ENCODE results near the gene CCL27. TPM values are rescaled to one million over a fixed set of nuclear protein-coding genes. Genes with fewer than 3 reads are reported as not detected.
A peak's percentile ranks its signal among the peaks of the same experiment; 100 is the strongest.

Gene CCL27
- total RNA-seq, 2 experiments from 2014 or later, result 0.69 TPM; not detected in 1

DNA sequence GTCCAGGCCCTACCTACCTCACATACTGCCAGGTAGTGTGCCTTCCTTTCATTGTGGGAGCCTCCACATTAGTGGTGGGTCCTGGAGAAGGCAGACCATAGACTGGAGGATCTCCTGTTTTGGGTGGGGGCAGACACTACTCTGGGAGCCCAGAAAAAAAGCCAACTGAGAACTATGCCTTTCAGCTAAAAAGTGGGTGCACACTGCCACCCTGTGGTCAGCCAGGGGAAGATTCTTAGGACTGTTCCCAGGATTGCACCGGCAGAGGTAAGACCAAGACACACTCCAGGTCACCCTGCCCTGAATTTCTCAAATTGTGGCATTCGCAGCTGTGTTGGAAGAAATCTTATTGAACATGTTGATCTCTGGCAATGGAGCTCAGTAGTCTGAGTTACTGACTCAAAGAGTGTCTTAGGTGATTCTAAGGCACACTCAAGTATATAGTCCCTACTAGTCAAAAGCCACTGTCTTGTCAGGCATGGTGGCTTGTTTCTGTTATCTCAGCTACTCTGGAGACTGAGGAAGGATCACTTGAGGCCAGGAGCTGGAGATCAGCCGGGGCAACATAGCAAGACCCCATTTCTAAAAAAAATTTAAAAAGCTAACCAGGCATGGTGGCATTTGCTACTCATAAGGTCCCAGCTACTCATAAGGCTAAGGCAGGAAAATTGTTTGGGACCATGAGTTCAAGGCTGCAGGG lies 28.5 kb downstream of the CCL27 start:
- peak; percentile 85 for DNase-seq
- Mint-ChIP-seq H3K36me3 (ENCODE audit: low read depth) (peaks cover 13% of the 10 kb centered on the region), H3K27ac (no peak overlapping the region), H3K4me3 (no peak overlapping the region), H3K9me3 (no peaks in the 10 kb centered on the region), H3K4me1 (ENCODE audit: low read depth) (peaks cover 43% of the 10 kb centered on the region), H3K27me3 (ENCODE audit: low read depth) (peaks cover 16% of the 10 kb centered on the region)
- intact Hi-C loops (cut with micrococcal nuclease), result loop anchor here (1.0 to 10.0 kb wide), 5 partner anchors 14 to 589 kb away; partner anchors contain the start of genes DCAF12, DCTN3, RPP25L and UBAP2
- CTCF ChIA-PET, result interaction anchor here (0.6 to 6.9 kb wide), 22 partner anchors 9 to 306 kb away, joined by 3 to 123 read pairs (median 8); partner anchors contain the start of genes CCL27, DCTN3, GALT and IL11RA

DNA sequence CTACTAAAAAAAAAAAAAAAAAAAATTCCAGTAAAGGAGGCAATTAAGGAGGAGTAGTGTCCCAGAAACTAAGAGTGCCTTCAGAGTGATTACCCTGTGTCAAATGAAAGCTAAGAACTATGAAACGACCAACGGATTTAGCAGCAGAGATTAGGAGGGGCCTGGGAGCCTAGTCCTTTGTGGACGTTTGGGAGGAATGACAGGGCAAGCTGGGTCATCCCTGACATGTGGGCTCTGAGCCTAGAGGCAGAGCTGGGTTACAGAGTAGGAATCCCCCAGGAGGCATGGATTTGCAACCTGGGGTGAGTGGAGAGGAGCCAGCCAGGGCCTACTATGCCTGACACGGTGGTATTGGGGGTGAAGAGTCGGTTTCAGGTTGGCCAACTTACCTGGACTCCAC lies 29.3 kb downstream of the CCL27 start:
- no peak for DNase-seq
- Mint-ChIP-seq H3K36me3 (ENCODE audit: low read depth) (peaks cover 13% of the 10 kb centered on the region), H3K4me3 (no peak overlapping the region), H3K9me3 (no peaks in the 10 kb centered on the region), H3K4me1 (ENCODE audit: low read depth) (peaks cover 39% of the 10 kb centered on the region), H3K27me3 (ENCODE audit: low read depth) (peaks cover 21% of the 10 kb centered on the region), H3K27ac (no peak overlapping the region)
- CTCF ChIA-PET, result interaction anchor here (0.6 to 6.9 kb wide), 11 partner anchors 8 to 429 kb away, joined by 3 to 123 read pairs (median 19); partner anchors contain the start of genes CCL27, DCTN3, GALT and RPP25L
- intact Hi-C loops (cut with micrococcal nuclease), result loop anchor here (10.0 kb wide), 2 partner anchors 508 to 588 kb away; partner anchors contain the start of genes DCAF12 and UBAP2

DNA sequence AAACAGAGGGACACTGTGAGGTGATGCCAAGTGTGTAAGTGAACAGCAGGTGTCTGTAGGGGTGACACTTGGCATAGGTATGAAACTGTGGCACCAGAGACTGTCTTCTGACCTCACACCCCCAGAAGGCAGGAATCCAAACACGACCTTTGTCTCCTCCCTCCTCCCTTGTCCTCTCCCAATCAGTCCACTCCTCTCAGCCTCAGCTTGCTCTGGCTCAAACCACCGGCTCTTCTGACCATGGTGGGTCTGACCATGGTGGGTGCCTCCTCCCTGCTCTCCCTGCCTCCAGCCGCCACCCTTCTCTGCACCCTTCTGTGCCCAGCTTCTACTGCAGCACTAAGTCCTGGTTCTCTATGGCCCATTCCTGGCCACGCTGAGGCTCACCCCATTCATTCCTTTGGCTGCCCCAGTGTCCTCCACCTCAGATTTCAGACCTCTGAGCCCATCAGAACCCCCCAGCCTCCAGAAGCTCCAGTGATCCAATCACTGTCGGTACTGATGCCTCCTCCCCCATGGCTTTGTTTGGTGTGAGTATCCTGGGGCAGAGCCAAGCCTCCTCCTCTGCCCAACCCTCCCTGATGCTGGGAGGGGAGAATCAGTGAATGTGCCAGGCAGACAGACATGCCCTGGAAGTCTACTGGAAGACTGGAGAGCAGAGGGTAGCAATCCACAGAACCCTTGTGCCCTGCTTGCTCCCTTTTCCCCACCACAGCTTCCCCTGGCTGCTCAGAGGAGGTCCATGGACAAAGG lies 31.9 kb downstream of the CCL27 start:
- CTCF ChIA-PET, result interaction anchor here (1.3 to 6.9 kb wide), 4 partner anchors 7 to 40 kb away, joined by 3 to 62 read pairs (median 4); partner anchors contain the start of genes DCTN3 and SIGMAR1
- Mint-ChIP-seq H3K27ac (no peak overlapping the region), H3K36me3 (ENCODE audit: low read depth) (peaks cover 7% of the 10 kb centered on the region), H3K4me3 (no peak overlapping the region), H3K27me3 (ENCODE audit: low read depth) (peaks cover 45% of the 10 kb centered on the region), H3K4me1 (ENCODE audit: low read depth) (peaks cover 28% of the 10 kb centered on the region), H3K9me3 (no peaks in the 10 kb centered on the region)
- DNase-seq, result no peak
- intact Hi-C loops (cut with micrococcal nuclease), result loop anchor here (10.0 kb wide), 2 partner anchors 506 to 586 kb away; partner anchors contain the start of genes DCAF12 and UBAP2

DNA sequence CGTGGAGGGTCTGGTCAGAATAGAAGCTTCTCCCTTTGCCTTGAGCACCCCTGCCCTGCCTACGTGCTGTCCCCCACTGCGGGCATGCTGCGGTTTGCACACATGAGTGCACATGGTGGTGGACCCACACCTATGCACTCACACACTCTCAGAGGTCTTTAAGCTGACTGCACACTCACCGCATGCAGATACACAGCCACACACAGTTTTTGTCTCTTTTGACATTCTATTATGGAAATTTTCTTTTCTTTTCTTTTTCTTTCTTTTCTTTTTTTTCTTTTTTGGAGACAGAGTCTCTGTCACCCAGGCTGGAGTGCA lies 33.0 kb downstream of the CCL27 start:
- H3K4me1 Mint-ChIP-seq (ENCODE audit: low read depth), result peaks cover 17% of the 10 kb centered on the region
- H3K9me3 Mint-ChIP-seq, result no peaks in the 10 kb centered on the region
- intact Hi-C loops (cut with micrococcal nuclease), result no loop called here
- CTCF ChIA-PET, result interaction anchor here (0.6 to 1.8 kb wide), 4 partner anchors 8 to 1523 kb away, joined by 3 to 6 read pairs (median 4); partner anchors contain the start of genes DCTN3 and SIGMAR1
- peaks cover 49% of the 10 kb centered on the region for H3K27me3 Mint-ChIP-seq (ENCODE audit: low read depth)
- H3K4me3 Mint-ChIP-seq, result peak overlapping the region; percentile 63
- DNase-seq, result no peak
- no peak overlapping the region for H3K27ac Mint-ChIP-seq
- H3K36me3 Mint-ChIP-seq (ENCODE audit: low read depth), result no peaks in the 10 kb centered on the region

DNA sequence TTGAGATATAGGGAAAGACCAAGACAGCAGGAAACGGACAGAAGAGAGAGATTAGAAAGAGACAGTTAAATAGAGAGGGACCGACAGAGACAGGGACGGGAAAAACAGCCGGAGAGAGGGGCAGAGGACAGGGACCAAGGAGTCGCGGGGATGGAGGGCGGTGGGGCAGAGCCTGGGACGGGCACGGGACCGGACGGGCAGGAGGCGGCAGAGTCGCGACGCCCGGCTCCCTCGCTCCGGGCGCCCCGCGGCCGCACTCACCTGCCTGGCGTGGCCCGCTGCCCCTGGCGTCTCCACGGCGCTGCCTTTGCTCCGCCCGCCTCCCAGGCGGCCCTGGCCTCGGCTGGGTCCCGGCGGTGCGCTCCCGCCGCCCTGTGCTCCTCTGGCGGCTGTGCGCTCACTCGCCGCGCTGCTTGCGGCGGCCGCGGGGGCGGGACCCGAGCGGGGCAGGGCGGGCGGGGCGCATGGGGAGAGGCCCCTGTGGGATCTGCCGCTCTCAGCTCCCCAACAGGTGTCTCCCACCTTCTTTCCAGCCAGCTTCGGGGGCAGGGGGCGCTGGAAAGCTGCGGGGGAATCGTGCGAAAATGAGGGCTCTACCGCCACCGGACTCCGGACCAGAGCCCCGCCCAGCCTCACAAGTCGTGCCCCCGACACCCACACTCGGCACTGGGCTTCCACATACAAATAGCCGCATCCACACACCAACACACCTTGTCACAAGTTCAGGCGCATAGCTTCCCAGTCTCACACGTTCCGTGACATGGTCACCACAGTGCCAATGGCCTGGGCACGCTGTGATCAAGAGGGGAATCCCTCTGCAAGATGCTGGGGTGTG lies 33.6 kb downstream of the CCL27 start, which contains the start of gene ARID3C:
Gene ARID3C, minus strand, starts transcription at position 411 of the 835 bp plus-strand sequence. CDS start 1,052 bp downstream, outside the sequence.
- CTCF ChIA-PET, result interaction anchor here (0.9 to 1.8 kb wide), 4 partner anchors 9 to 15 kb away, joined by 3 to 6 read pairs (median 4); partner anchors contain the start of genes DCTN3 and SIGMAR1
- Mint-ChIP-seq H3K27me3 (ENCODE audit: low read depth) (peaks cover 53% of the 10 kb centered on the region), H3K27ac (no peak within 1 kb of the TSS), H3K4me1 (ENCODE audit: low read depth) (peaks cover 13% of the 10 kb centered on the region), H3K4me3 (peak within 1 kb of the TSS; percentile 66), H3K36me3 (ENCODE audit: low read depth) (no peaks in the 10 kb centered on the region), H3K9me3 (no peaks in the 10 kb centered on the region)
- intact Hi-C loops (cut with micrococcal nuclease), result no loop called here
- peak; percentile 34 for DNase-seq

GRCh38 chr9:34627716-34628655 lies 34.5 kb downstream of the CCL27 start:
- CTCF ChIA-PET, result interaction anchor here (0.9 to 1.8 kb wide), 2 partner anchors 11 to 14 kb away, joined by 3 to 6 read pairs; no protein-coding TSS in a partner anchor
- H3K9me3 Mint-ChIP-seq, result no peaks in the 10 kb centered on the region
- no peak overlapping the region for H3K27ac Mint-ChIP-seq
- no peaks in the 10 kb centered on the region for H3K36me3 Mint-ChIP-seq (ENCODE audit: low read depth)
- DNase-seq, result no peak
- intact Hi-C loops (cut with micrococcal nuclease), result no loop called here
- H3K4me1 Mint-ChIP-seq (ENCODE audit: low read depth), result peaks cover 18% of the 10 kb centered on the region
- H3K27me3 Mint-ChIP-seq (ENCODE audit: low read depth), result peaks cover 59% of the 10 kb centered on the region
- H3K4me3 Mint-ChIP-seq, result peak overlapping the region; percentile 66

DNA sequence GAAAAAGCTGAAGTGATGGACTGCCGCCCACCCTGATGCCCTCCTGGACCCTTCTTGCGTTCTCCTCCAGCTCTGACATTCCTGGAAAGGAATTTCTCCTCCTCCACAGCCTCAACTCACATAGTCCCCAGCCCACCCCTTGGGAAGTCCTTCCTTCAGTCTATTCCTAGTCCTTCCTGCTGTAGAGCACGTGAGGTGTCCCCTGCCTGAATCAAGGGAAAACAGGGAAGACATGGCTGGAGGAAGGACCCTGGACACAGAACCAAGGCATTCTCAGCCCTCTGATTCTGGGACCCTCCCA lies 37.3 kb downstream of the CCL27 start:
- H3K27ac Mint-ChIP-seq, result no peak overlapping the region
- intact Hi-C loops (cut with micrococcal nuclease), result no loop called here
- no peaks in the 10 kb centered on the region for H3K36me3 Mint-ChIP-seq (ENCODE audit: low read depth)
- CTCF ChIA-PET, result interaction anchor here (1.0 to 2.7 kb wide), 4 partner anchors 9 to 23 kb away, joined by 3 to 19 read pairs (median 5); partner anchors contain the start of genes RPP25L and SIGMAR1
- H3K9me3 Mint-ChIP-seq, result no peaks in the 10 kb centered on the region
- H3K4me3 Mint-ChIP-seq, result no peak overlapping the region
- H3K4me1 Mint-ChIP-seq (ENCODE audit: low read depth), result peaks cover 22% of the 10 kb centered on the region
- H3K27me3 Mint-ChIP-seq (ENCODE audit: low read depth), result peaks cover 61% of the 10 kb centered on the region
- no peak for DNase-seq

GRCh38 chr9:34624475-34625185 lies 37.8 kb downstream of the CCL27 start:
- Mint-ChIP-seq H3K4me1 (ENCODE audit: low read depth) (peaks cover 25% of the 10 kb centered on the region), H3K9me3 (no peaks in the 10 kb centered on the region), H3K36me3 (ENCODE audit: low read depth) (no peaks in the 10 kb centered on the region), H3K27me3 (ENCODE audit: low read depth) (peaks cover 56% of the 10 kb centered on the region), H3K4me3 (no peak overlapping the region), H3K27ac (no peak overlapping the region)
- DNase-seq, result no peak
- intact Hi-C loops (cut with micrococcal nuclease), result no loop called here
- CTCF ChIA-PET, result interaction anchor here (1.0 to 2.7 kb wide), 4 partner anchors 9 to 23 kb away, joined by 3 to 19 read pairs (median 5); partner anchors contain the start of genes RPP25L and SIGMAR1

GRCh38 chr9:34623374-34624235 lies 38.9 kb downstream of the CCL27 start:
- peak overlapping the region; percentile 17 for H3K4me3 Mint-ChIP-seq
- peaks cover 27% of the 10 kb centered on the region for H3K4me1 Mint-ChIP-seq (ENCODE audit: low read depth)
- CTCF ChIA-PET, result interaction anchor here (1.0 to 4.5 kb wide), 4 partner anchors 10 to 20 kb away, joined by 3 to 62 read pairs (median 12); no protein-coding TSS in a partner anchor
- H3K36me3 Mint-ChIP-seq (ENCODE audit: low read depth), result no peaks in the 10 kb centered on the region
- peaks cover 49% of the 10 kb centered on the region for H3K27me3 Mint-ChIP-seq (ENCODE audit: low read depth)
- intact Hi-C loops (cut with micrococcal nuclease), result no loop called here
- peak; percentile 34 for DNase-seq
- no peaks in the 10 kb centered on the region for H3K9me3 Mint-ChIP-seq
- no peak overlapping the region for H3K27ac Mint-ChIP-seq
